Neural cell (in vitro differentiated cells): ENCODE data around the gene ARHGAP25. TPM values are rescaled to one million over a fixed set of nuclear protein-coding genes. Genes with fewer than 3 reads are reported as not detected.

Experiments
- H2AFZ ChIP-seq: fragments of 200-600, 300-800 bp; sonication (generic), shearing (Covaris generic); 2 replicates; pipeline ENCODE4 v1.6.0; 2014; ENCODE audit warnings: low read depth, mild to moderate bottlenecking, antibody characterized with exemption, low read length, moderate library complexity
- H3F3A ChIP-seq: fragments of 200-600 bp; shearing (Covaris generic); 2 replicates; pipeline ENCODE4 v1.6.1; 2016; ENCODE audit warnings: mild to moderate bottlenecking, moderate library complexity, mixed read lengths, antibody characterized with exemption, low read length; ENCODE audit not compliant: insufficient read depth, poor library complexity, severe bottlenecking
- H3K27ac ChIP-seq: fragments of 200-600, 300-800 bp; sonication (generic), shearing (Covaris generic); 2 replicates; pipeline ENCODE4 v1.5.1; 2014; ENCODE audit warnings: mild to moderate bottlenecking, low read length, moderate library complexity
- H3K27me3 ChIP-seq: fragments of 300-800, 200-600 bp; sonication (generic), shearing (Covaris generic); 2 replicates; pipeline ENCODE4 v1.6.0; 2014; ENCODE audit warnings: mild to moderate bottlenecking, low read depth, low read length, moderate library complexity; ENCODE audit not compliant: insufficient read depth
- H3K36me3 ChIP-seq: fragments of 300-800, 200-600 bp; sonication (generic), shearing (Covaris generic); 2 replicates; pipeline ENCODE4 v1.5.1; 2014; ENCODE audit warnings: mild to moderate bottlenecking, antibody characterized with exemption, low read length, moderate library complexity; ENCODE audit not compliant: insufficient read depth
- H3K4me2 ChIP-seq: fragments of 300-800, 200-600 bp; sonication (generic), shearing (Covaris generic); 2 replicates; pipeline ENCODE4 v1.6.0; 2014; ENCODE audit warnings: mild to moderate bottlenecking, low read length
- H3K4me3 ChIP-seq: fragments of 300-800, 200-600 bp; sonication (generic), shearing (Covaris generic); 2 replicates; pipeline ENCODE4 v1.5.1; 2014; ENCODE audit warnings: mild to moderate bottlenecking, low read length, moderate library complexity
- H3K79me2 ChIP-seq: fragments of 200-600 bp; shearing (Covaris generic); replicated peaks from 2 replicates; pipeline ENCODE4 v1.6.0; 2014; ENCODE audit warnings: mild to moderate bottlenecking, low read length, moderate library complexity; ENCODE audit not compliant: insufficient read depth
- H3K9ac ChIP-seq: fragments of 300-800, 200-600 bp; sonication (generic), shearing (Covaris generic); 2 replicates; pipeline ENCODE4 v1.6.1; 2016; ENCODE audit warnings: mild to moderate bottlenecking, low read length, mixed read lengths
- H3K9me2 ChIP-seq: fragments of 200-600 bp; shearing (Covaris generic); 2 replicates; pipeline ENCODE4 v1.6.1; 2016; ENCODE audit warnings: mild to moderate bottlenecking, low read length, mixed read lengths; ENCODE audit not compliant: insufficient read depth
- H3K9me3 ChIP-seq: fragments of 200-600, 300-800 bp; sonication (generic), shearing (Covaris generic); 2 replicates; pipeline ENCODE4 v1.6.1; 2016; ENCODE audit warnings: mild to moderate bottlenecking, mixed run types, low read length, moderate library complexity, mixed read lengths
- H4K20me1 ChIP-seq: fragments of 200-600 bp; shearing (Covaris generic); 2 replicates; pipeline ENCODE4 v1.6.1; 2016; ENCODE audit warnings: mild to moderate bottlenecking, mixed run types; ENCODE audit not compliant: insufficient read depth
- EP300 ChIP-seq: fragments of 450-650 bp; conservative IDR thresholded peaks from 2 replicates; pipeline ENCODE4 v1.6.1; 2014; ENCODE audit warnings: antibody characterized with exemption, mild to moderate bottlenecking, moderate library complexity; ENCODE audit not compliant: poor library complexity, severe bottlenecking
- EZH2 ChIP-seq: fragments of 200-600, 300-800 bp; shearing (Covaris generic), sonication (generic); IDR thresholded peaks from 2 replicates; pipeline ENCODE4 v1.6.1; 2014; ENCODE audit warnings: antibody characterized with exemption, low read length, borderline replicate concordance, mild to moderate bottlenecking; ENCODE audit not compliant: insufficient read depth, poor library complexity, severe bottlenecking
- MXI1 ChIP-seq: fragments of 450-650 bp; conservative IDR thresholded peaks from 2 replicates; pipeline ENCODE4 v1.6.1; 2014; ENCODE audit warnings: antibody characterized with exemption, mild to moderate bottlenecking; ENCODE audit not compliant: poor library complexity, severe bottlenecking
- RAD21 ChIP-seq: fragments of 450-650 bp; conservative IDR thresholded peaks from 2 replicates; pipeline ENCODE4 v1.6.1; 2014; ENCODE audit warnings: antibody characterized with exemption, mild to moderate bottlenecking, moderate library complexity
- SMC3 ChIP-seq: fragments of 450-650 bp; conservative IDR thresholded peaks from 2 replicates; pipeline ENCODE4 v1.6.1; 2014; ENCODE audit warnings: antibody characterized with exemption, mild to moderate bottlenecking, moderate library complexity; ENCODE audit not compliant: poor library complexity
- TAF1 ChIP-seq: IDR thresholded peaks from 2 replicates; pipeline ENCODE4 v1.6.1; 2012; ENCODE audit warnings: low read depth
- polyA plus RNA-seq: library from polyadenylated mRNA; depleted of rRNA; stranded (reverse); fragments of >200 nt; gene quantifications from 2 replicates; pipeline ENCODE4 v1.2.3, GENCODE V29; 2014
- TF ChIP-seq, protein P1 (sequence below): fragments of 450-650 bp; IDR thresholded peaks from 2 replicates; pipeline ENCODE4 v1.5.1; 2014; ENCODE audit warnings: antibody characterized with exemption, mild to moderate bottlenecking, moderate library complexity; ENCODE audit not compliant: poor library complexity, severe bottlenecking
- TF ChIP-seq, protein P2 (sequence below): IDR thresholded peaks from 2 replicates; pipeline ENCODE4 v1.6.1; 2012; ENCODE audit warnings: borderline replicate concordance

The ARHGAP25 gene
- polyA plus RNA-seq, 1 donor from 2014 or later, result not detected

DNA sequence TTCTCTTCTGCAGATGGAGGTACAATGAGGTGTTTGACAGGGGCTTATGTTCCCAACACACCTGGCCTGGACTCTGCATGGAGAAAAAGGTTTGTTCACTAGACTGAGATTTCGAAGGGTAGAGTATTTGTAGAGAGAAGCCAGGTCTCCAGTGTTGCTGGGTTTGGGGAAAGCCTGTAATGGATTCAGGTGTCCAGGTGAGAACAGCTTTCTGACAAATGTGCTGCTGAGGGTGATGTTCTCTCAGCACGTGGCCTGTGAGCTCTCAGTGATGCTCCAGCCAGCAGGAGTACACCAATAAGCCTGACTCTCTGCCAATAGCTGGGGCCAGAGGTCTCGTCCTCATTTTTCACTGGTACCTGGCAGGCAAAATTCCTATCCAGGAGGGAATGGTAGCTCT, 43.8 kb upstream of the ARHGAP25 start:
- Histone ChIP-seq H3K79me2 (no peaks in the 10 kb centered on the region), H3F3A (no peaks in the 10 kb centered on the region)
- TF ChIP-seq EP300, result no peak
- TF ChIP-seq, protein P1, sequence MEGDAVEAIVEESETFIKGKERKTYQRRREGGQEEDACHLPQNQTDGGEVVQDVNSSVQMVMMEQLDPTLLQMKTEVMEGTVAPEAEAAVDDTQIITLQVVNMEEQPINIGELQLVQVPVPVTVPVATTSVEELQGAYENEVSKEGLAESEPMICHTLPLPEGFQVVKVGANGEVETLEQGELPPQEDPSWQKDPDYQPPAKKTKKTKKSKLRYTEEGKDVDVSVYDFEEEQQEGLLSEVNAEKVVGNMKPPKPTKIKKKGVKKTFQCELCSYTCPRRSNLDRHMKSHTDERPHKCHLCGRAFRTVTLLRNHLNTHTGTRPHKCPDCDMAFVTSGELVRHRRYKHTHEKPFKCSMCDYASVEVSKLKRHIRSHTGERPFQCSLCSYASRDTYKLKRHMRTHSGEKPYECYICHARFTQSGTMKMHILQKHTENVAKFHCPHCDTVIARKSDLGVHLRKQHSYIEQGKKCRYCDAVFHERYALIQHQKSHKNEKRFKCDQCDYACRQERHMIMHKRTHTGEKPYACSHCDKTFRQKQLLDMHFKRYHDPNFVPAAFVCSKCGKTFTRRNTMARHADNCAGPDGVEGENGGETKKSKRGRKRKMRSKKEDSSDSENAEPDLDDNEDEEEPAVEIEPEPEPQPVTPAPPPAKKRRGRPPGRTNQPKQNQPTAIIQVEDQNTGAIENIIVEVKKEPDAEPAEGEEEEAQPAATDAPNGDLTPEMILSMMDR, result no peak

GRCh38 chr2:68692511-68692910, 42.1 kb upstream of the ARHGAP25 start:
- Histone ChIP-seq H3K9me3 (no peaks in the 10 kb centered on the region), H3K36me3 (no peaks in the 10 kb centered on the region), H3K9me2 (no peaks in the 10 kb centered on the region), H3K27ac (no peak overlapping the region), H3K27me3 (no peaks in the 10 kb centered on the region), H3K4me2 (no peak overlapping the region), H4K20me1 (no peaks in the 10 kb centered on the region), H3K9ac (no peak overlapping the region), H2AFZ (no peak overlapping the region), H3K4me3 (no peak overlapping the region), H3F3A (no peaks in the 10 kb centered on the region), H3K79me2 (no peaks in the 10 kb centered on the region)
- TF ChIP-seq RAD21 (no peak), TAF1 (no peak), EZH2 (no peak), EP300 (no peak), MXI1 (no peak), SMC3 (no peak)
- TF ChIP-seq, protein P2, sequence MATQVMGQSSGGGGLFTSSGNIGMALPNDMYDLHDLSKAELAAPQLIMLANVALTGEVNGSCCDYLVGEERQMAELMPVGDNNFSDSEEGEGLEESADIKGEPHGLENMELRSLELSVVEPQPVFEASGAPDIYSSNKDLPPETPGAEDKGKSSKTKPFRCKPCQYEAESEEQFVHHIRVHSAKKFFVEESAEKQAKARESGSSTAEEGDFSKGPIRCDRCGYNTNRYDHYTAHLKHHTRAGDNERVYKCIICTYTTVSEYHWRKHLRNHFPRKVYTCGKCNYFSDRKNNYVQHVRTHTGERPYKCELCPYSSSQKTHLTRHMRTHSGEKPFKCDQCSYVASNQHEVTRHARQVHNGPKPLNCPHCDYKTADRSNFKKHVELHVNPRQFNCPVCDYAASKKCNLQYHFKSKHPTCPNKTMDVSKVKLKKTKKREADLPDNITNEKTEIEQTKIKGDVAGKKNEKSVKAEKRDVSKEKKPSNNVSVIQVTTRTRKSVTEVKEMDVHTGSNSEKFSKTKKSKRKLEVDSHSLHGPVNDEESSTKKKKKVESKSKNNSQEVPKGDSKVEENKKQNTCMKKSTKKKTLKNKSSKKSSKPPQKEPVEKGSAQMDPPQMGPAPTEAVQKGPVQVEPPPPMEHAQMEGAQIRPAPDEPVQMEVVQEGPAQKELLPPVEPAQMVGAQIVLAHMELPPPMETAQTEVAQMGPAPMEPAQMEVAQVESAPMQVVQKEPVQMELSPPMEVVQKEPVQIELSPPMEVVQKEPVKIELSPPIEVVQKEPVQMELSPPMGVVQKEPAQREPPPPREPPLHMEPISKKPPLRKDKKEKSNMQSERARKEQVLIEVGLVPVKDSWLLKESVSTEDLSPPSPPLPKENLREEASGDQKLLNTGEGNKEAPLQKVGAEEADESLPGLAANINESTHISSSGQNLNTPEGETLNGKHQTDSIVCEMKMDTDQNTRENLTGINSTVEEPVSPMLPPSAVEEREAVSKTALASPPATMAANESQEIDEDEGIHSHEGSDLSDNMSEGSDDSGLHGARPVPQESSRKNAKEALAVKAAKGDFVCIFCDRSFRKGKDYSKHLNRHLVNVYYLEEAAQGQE, result no peak
- TF ChIP-seq, protein P1, result no peak

More for the DNA sequence above, 43.8 kb upstream of the ARHGAP25 start:
- Histone ChIP-seq H3K4me2 (no peak overlapping the region), H3K27me3 (no peaks in the 10 kb centered on the region), H3K9me3 (no peaks in the 10 kb centered on the region), H3K4me3 (no peak overlapping the region), H3K27ac (no peak overlapping the region), H4K20me1 (no peaks in the 10 kb centered on the region), H2AFZ (no peak overlapping the region), H3K36me3 (no peaks in the 10 kb centered on the region), H3K9ac (no peak overlapping the region), H3K9me2 (no peaks in the 10 kb centered on the region)
